Fibroblast of pulmonary artery (primary cell): Measurements from ENCODE around the gene RPTOR.
"Not testable (repeated sequence)": the region's sequence is repeated elsewhere in the genome, so short reads cannot be mapped to it uniquely, and the experiment has no call there.

Source experiments
- DNase-seq: peaks from one replicate; pipeline ENCODE4 v3.0.0-alpha.2; 2010; ENCODE audit warnings: low read depth
- H3K4me3 ChIP-seq: replicated peaks from 2 replicates; pipeline ENCODE4 v1.5.1; 2011; ENCODE audit warnings: low read depth, mild to moderate bottlenecking, control low read depth, low read length, moderate library complexity
- CTCF ChIP-seq: IDR thresholded peaks from 2 replicates; pipeline ENCODE4 v1.5.1; 2011; ENCODE audit warnings: mild to moderate bottlenecking, control low read depth, low read length, inconsistent platforms; ENCODE audit errors: missing control alignments

Gene RPTOR

GRCh38 chr17:80813318-80813717, 268.7 kb downstream of the RPTOR start:
- TF ChIP-seq CTCF, result no peak
- no peak overlapping the region for H3K4me3 ChIP-seq
- DNase-seq, result no peak

- no peak for TF ChIP-seq CTCF
Observed at GRCh38 chr17:80814491-80814890, 269.9 kb downstream of the RPTOR start.

GRCh38 chr17:80815151-80815681, 270.6 kb downstream of the RPTOR start:
- TF ChIP-seq CTCF, result no peak
- H3K4me3 ChIP-seq, result no peak overlapping the region
- no peak for DNase-seq

More at GRCh38 chr17:80814491-80814890, 269.9 kb downstream of the RPTOR start:
- DNase-seq, result no peak
- H3K4me3 ChIP-seq, result no peak overlapping the region

- not testable (repeated sequence) for DNase-seq, H3K4me3 ChIP-seq
Observed at GRCh38 chr17:80815718-80816117, 271.1 kb downstream of the RPTOR start.

GRCh38 chr17:80816241-80817103, 271.8 kb downstream of the RPTOR start:
- DNase-seq, result no peak
- no peak overlapping the region for H3K4me3 ChIP-seq
- no peak for TF ChIP-seq CTCF

- DNase-seq, result no peak
- H3K4me3 ChIP-seq, result no peak overlapping the region
- TF ChIP-seq CTCF, result no peak
Observed at GRCh38 chr17:80817321-80817845, 272.7 kb downstream of the RPTOR start.

GRCh38 chr17:80817861-80818260, 273.2 kb downstream of the RPTOR start:
- TF ChIP-seq CTCF, result no peak
- H3K4me3 ChIP-seq, result no peak overlapping the region
- peak; percentile 8 for DNase-seq
